ENCODE measurements around the gene BPIFB4. TPM values are rescaled to one million over a fixed set of nuclear protein-coding genes. Genes with fewer than 3 reads are reported as not detected.

BPIFB4 gene
- total RNA-seq, 1 experiment from 2014 or later, result not detected

- DNase-seq (ENCODE audit: low read depth), result no peak
- in situ Hi-C loops (cut with HindIII; ENCODE audit: low pct_unique_long_range_greater_than_20kb, low sequenced_read_pairs), result no loop called here
Measured at GRCh38 chr20:33132513-33133372, 53.3 kb downstream of the BPIFB4 start.

DNA sequence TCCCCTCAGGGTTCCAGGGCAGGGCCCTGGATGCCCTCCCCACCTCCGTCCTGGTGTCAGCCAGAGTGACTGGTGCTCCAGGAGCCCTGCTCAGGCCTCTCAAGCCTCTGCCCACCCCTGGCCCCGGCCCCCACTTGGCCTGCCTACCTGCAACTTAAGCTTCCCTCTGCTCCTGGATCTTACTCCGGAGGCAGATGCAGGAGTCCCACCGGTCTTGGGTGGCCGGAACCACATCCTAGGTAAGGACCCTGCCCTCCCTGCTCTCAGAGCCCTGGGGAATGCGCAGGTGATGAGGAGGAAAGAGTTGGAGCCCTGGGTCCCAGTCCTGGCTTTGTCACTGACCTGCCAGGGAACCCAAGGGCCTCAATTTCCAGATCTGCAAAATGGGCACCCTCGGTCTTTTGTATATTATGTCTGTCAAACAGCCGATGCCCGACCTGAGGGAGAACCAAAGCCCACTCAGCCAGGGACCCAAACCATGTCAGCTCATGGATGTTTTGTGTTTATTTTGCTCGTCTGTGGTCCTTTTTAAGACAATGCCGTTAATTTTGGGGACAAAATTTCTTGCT lies 54.0 kb downstream of the BPIFB4 start:
- in situ Hi-C loops (cut with HindIII; ENCODE audit: low pct_unique_long_range_greater_than_20kb, low sequenced_read_pairs), result no loop called here

DNA sequence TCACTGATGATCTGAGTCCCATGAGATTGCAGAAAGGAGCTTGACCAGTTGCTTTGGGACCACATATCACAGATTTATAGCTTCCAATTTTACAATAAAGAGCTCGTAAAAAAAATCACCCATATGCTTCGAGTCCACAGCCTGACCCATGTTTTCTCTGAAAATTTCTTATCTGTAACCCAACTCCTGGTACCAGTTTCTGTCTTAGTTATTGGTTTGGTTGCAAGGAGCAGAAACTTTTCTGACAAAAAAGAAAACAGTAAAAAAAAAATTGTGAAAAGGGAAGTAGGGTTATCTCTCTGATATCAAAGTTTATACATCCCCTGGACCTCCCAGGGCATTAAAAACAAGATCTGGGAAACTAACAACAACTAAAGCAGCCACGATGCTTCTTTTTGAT lies 57.8 kb downstream of the BPIFB4 start:
- in situ Hi-C loops (cut with HindIII; ENCODE audit: low pct_unique_long_range_greater_than_20kb, low sequenced_read_pairs), result no loop called here
- no peak for DNase-seq (ENCODE audit: low read depth)

More for the DNA sequence above, 54.0 kb downstream of the BPIFB4 start:
- no peak for DNase-seq (ENCODE audit: low read depth)

- no peak for DNase-seq (ENCODE audit: low read depth)
- in situ Hi-C loops (cut with HindIII; ENCODE audit: low pct_unique_long_range_greater_than_20kb, low sequenced_read_pairs), result no loop called here
Measured at GRCh38 chr20:33139467-33139866, 60.0 kb downstream of the BPIFB4 start.

GRCh38 chr20:33145521-33145920 lies 66.1 kb downstream of the BPIFB4 start:
- DNase-seq (ENCODE audit: low read depth), result no peak
- in situ Hi-C loops (cut with HindIII; ENCODE audit: low pct_unique_long_range_greater_than_20kb, low sequenced_read_pairs), result no loop called here

DNA sequence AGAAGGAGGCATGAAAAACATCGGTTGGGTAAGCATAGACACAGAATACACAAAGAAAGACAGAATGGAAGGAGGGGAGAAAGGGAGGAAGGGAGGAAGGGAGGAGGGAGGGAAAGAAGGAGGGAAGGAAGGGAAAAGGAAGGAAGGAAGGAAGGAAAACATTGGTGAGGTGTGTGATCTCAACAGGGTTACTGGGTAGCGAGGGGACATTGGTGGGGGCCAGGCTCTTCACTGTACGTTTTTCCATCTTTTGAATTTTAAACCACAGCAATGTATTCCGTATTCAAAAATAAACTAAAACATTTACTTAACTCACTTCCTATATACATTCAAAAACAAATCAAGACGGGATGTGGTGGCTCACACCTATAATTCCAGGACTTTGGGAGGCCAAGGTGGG lies 67.9 kb downstream of the BPIFB4 start:
- no peak for DNase-seq (ENCODE audit: low read depth)
- in situ Hi-C loops (cut with HindIII; ENCODE audit: low pct_unique_long_range_greater_than_20kb, low sequenced_read_pairs), result no loop called here

DNA sequence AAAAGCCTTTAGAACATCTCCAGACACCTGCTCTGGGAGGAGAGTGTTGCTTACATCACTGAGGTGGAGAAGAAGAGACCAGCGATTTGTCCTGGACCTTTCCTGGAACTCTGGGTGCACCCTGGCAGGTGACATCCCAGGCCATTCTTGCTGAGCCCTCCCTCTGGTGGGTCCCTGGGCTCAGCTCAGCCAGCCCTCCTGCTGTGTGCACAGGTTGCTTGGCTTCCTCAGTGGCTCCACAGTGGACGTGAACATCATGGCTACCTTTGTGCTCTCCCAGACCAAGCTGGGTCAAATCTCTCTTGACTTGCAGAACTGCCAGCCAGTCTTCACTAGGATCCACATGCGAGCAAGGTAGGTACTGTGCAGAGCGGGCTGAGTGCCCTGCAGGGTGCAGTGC lies 68.6 kb downstream of the BPIFB4 start:
- no peak for DNase-seq (ENCODE audit: low read depth)
- in situ Hi-C loops (cut with HindIII; ENCODE audit: low pct_unique_long_range_greater_than_20kb, low sequenced_read_pairs), result no loop called here

DNA sequence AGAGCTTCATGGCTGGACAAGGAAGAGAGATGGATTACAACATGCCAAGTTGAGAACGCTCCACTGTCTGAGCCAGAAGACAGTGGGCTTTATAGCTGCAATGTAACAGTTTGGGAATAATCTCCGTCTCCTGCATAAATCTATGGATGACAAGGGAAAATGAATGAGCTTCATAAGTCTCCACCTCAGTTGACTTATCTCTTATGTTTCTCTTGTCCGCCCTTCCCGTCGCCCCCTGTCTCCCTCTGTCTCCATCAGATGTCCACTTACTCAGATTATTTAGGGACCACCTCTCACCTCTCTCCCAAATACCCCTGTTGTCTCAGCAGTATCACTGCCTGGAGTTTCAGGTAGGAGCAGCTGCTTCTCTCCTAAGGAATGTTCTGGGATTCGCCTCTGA lies 74.8 kb downstream of the BPIFB4 start:
- in situ Hi-C loops (cut with HindIII; ENCODE audit: low pct_unique_long_range_greater_than_20kb, low sequenced_read_pairs), result no loop called here
- DNase-seq (ENCODE audit: low read depth), result no peak

GRCh38 chr20:33158637-33159385 lies 79.4 kb downstream of the BPIFB4 start:
- in situ Hi-C loops (cut with HindIII; ENCODE audit: low pct_unique_long_range_greater_than_20kb, low sequenced_read_pairs), result no loop called here
- DNase-seq (ENCODE audit: low read depth), result no peak

DNA sequence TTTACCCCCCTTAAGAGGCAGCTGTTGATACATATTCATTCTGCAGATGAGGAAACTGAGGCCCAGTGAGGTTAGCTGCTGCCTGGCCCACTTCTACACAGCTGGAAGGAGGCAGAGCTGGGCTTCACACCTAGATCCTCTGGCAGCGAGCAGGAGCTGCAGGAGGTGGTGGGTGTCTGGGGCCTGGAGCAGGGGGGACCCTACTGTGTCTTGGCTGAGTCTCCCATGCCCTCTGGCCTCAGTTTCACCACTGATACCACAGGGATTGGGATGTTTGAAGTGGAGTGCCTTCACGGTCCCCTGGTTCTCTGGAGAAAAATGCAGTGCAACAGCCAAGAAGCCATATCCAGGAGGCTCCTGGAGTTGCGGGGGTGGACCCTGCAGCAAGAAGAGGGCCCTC lies 80.3 kb downstream of the BPIFB4 start:
- no peak for DNase-seq (ENCODE audit: low read depth)
- in situ Hi-C loops (cut with HindIII; ENCODE audit: low pct_unique_long_range_greater_than_20kb, low sequenced_read_pairs), result no loop called here

- no peak for DNase-seq (ENCODE audit: low read depth)
- in situ Hi-C loops (cut with HindIII; ENCODE audit: low pct_unique_long_range_greater_than_20kb, low sequenced_read_pairs), result no loop called here
Measured at GRCh38 chr20:33160681-33161080, 81.2 kb downstream of the BPIFB4 start.

Other genes with a start within 250 kb of the BPIFB4 start
- not detected in 2 replicates for gene EFCAB8, start 220.7 kb upstream of the BPIFB4 start, total RNA-seq (2014; rRNA removed; shearing (Covaris generic); ENCODE audit: low replicate concordance)
- not detected in 2 replicates for gene SUN5, start 75.2 kb upstream of the BPIFB4 start, total RNA-seq (2014; rRNA removed; shearing (Covaris generic); ENCODE audit: low replicate concordance)
- not detected in 2 replicates for gene BPIFB2, start 71.9 kb upstream of the BPIFB4 start, total RNA-seq (2014; rRNA removed; shearing (Covaris generic); ENCODE audit: low replicate concordance)
- not detected in 2 replicates for gene BPIFB6, start 48.0 kb upstream of the BPIFB4 start, total RNA-seq (2014; rRNA removed; shearing (Covaris generic); ENCODE audit: low replicate concordance)
- gene BPIFB3, start 25.7 kb upstream of the BPIFB4 start, total RNA-seq (2014; rRNA removed; shearing (Covaris generic); ENCODE audit: low replicate concordance), result not detected in 2 replicates
- gene BPIFA2, start 88.5 kb downstream of the BPIFB4 start, total RNA-seq (2014; rRNA removed; shearing (Covaris generic); ENCODE audit: low replicate concordance), result not detected in 2 replicates
- not detected in 2 replicates for gene BPIFA3, start 137.7 kb downstream of the BPIFB4 start, total RNA-seq (2014; rRNA removed; shearing (Covaris generic); ENCODE audit: low replicate concordance)
- not detected in 2 replicates for gene BPIFA1, start 156.4 kb downstream of the BPIFB4 start, total RNA-seq (2014; rRNA removed; shearing (Covaris generic); ENCODE audit: low replicate concordance)
- not detected in 2 replicates for gene BPIFB1, start 203.6 kb downstream of the BPIFB4 start, total RNA-seq (2014; rRNA removed; shearing (Covaris generic); ENCODE audit: low replicate concordance)